Measurements from ENCODE around the gene EXOC3.
"Not testable (repeated sequence)": the region's sequence is repeated elsewhere in the genome, so short reads cannot be mapped to it uniquely, and the experiment has no call there.

EXOC3 gene

GRCh38 chr5:442335-443238 lies at the start of gene EXOC3:
TSS of gene EXOC3 (plus strand) at chr5:443176. CDS start at chr5:446206, 3,030 bp downstream.
- peak; percentile 50 for DNase-seq (ENCODE audit: low read depth)

GRCh38 chr5:393846-394275 lies 49.1 kb upstream of the EXOC3 start:
- DNase-seq (ENCODE audit: low read depth) = no peak

- no peak for DNase-seq (ENCODE audit: low read depth)
These were observed 48.3 kb upstream of the EXOC3 start for GRCh38 chr5:394671-395155.

GRCh38 chr5:395156-395920 lies 47.6 kb upstream of the EXOC3 start:
- DNase-seq (ENCODE audit: low read depth) = peak; percentile 69

GRCh38 chr5:395921-396530 lies 47.0 kb upstream of the EXOC3 start:
- DNase-seq (ENCODE audit: low read depth) = no peak

GRCh38 chr5:396531-396961 lies 46.4 kb upstream of the EXOC3 start:
- DNase-seq (ENCODE audit: low read depth) = no peak

GRCh38 chr5:398141-398474 lies 44.9 kb upstream of the EXOC3 start:
- not testable (repeated sequence) for DNase-seq (ENCODE audit: low read depth)

GRCh38 chr5:398475-399295 lies 44.3 kb upstream of the EXOC3 start:
- DNase-seq (ENCODE audit: low read depth) = no peak

GRCh38 chr5:399296-400281 lies 43.4 kb upstream of the EXOC3 start:
- peak; percentile 68 for DNase-seq (ENCODE audit: low read depth)

GRCh38 chr5:400282-401145 lies 42.5 kb upstream of the EXOC3 start:
- no peak for DNase-seq (ENCODE audit: low read depth)

- DNase-seq (ENCODE audit: low read depth) = no peak
These were observed 41.6 kb upstream of the EXOC3 start for GRCh38 chr5:401146-402034.

- DNase-seq (ENCODE audit: low read depth) = not testable (repeated sequence)
These were observed 40.8 kb upstream of the EXOC3 start for GRCh38 chr5:402219-402614.

GRCh38 chr5:402615-403359 lies 40.2 kb upstream of the EXOC3 start:
- DNase-seq (ENCODE audit: low read depth) = peak; percentile 90

- no peak for DNase-seq (ENCODE audit: low read depth)
These were observed 39.0 kb upstream of the EXOC3 start for GRCh38 chr5:403995-404394.

- DNase-seq (ENCODE audit: low read depth) = no peak
These were observed 38.2 kb upstream of the EXOC3 start for GRCh38 chr5:404666-405241.

GRCh38 chr5:405421-405820 lies 37.6 kb upstream of the EXOC3 start:
- no peak for DNase-seq (ENCODE audit: low read depth)

GRCh38 chr5:406041-406440 lies 36.9 kb upstream of the EXOC3 start:
- DNase-seq (ENCODE audit: low read depth) = no peak
